Ishikawa (cell line): Measurements from ENCODE around the gene SMAD3.

Experiments
- CEBPB ChIP-seq: IDR thresholded peaks from 2 replicates; pipeline ENCODE4 v1.6.1; 2012
- CREB1 ChIP-seq: IDR thresholded peaks from 2 replicates; pipeline ENCODE4 v1.6.1; 2012; ENCODE audit warnings: low read depth
- EGR1 ChIP-seq: IDR thresholded peaks from 2 replicates; pipeline ENCODE4 v1.6.1; 2012
- EP300 ChIP-seq: IDR thresholded peaks from 2 replicates; pipeline ENCODE4 v1.6.1; 2012; ENCODE audit warnings: borderline replicate concordance
- FOXM1 ChIP-seq: IDR thresholded peaks from 2 replicates; pipeline ENCODE4 v1.6.1; 2012; ENCODE audit warnings: low read depth, borderline replicate concordance
- NFIC ChIP-seq: IDR thresholded peaks from 2 replicates; pipeline ENCODE4 v1.6.1; 2012
- RAD21 ChIP-seq: IDR thresholded peaks from 2 replicates; pipeline ENCODE4 v1.6.1; 2012; ENCODE audit warnings: low read depth
- REST ChIP-seq: IDR thresholded peaks from 2 replicates; pipeline ENCODE4 v1.6.1; 2012; ENCODE audit warnings: low read depth, mild to moderate bottlenecking
- TAF1 ChIP-seq: IDR thresholded peaks from 2 replicates; pipeline ENCODE4 v1.6.1; 2012; ENCODE audit warnings: low read depth, mild to moderate bottlenecking
- TCF12 ChIP-seq: IDR thresholded peaks from 2 replicates; pipeline ENCODE4 v1.6.1; 2012; ENCODE audit warnings: low read depth
- TEAD4 ChIP-seq: IDR thresholded peaks from 2 replicates; pipeline ENCODE4 v1.6.1; 2012
- YY1 ChIP-seq: IDR thresholded peaks from 2 replicates; pipeline ENCODE4 v1.6.1; 2012; ENCODE audit warnings: low read depth
- ZBTB7A ChIP-seq: IDR thresholded peaks from 2 replicates; pipeline ENCODE4 v1.6.1; 2012; ENCODE audit warnings: low read depth
- TF ChIP-seq, protein P1 (sequence below): IDR thresholded peaks from 2 replicates; pipeline ENCODE4 v1.6.1; 2012
- TF ChIP-seq, protein P2 (sequence below): IDR thresholded peaks from 2 replicates; pipeline ENCODE4 v1.6.1; 2012

Gene SMAD3

DNA sequence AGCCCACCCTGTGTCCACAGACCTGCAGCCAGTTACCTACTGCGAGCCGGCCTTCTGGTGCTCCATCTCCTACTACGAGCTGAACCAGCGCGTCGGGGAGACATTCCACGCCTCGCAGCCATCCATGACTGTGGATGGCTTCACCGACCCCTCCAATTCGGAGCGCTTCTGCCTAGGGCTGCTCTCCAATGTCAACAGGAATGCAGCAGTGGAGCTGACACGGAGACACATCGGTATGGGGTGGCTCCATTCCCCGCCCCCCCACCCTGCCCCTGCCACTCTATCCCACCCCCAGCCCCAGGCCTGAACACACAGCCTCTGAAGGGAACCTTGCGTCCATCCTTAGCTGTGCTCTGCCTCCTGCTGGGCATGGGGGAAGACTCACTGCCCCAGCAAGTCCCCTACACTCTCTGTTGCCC is 115.8 kb downstream of the SMAD3 start:
- TF ChIP-seq CEBPB (no peak), REST (no peak), TEAD4 (no peak), YY1 (no peak), ZBTB7A (no peak), RAD21 (no peak), NFIC (no peak)
- TF ChIP-seq, protein P1, sequence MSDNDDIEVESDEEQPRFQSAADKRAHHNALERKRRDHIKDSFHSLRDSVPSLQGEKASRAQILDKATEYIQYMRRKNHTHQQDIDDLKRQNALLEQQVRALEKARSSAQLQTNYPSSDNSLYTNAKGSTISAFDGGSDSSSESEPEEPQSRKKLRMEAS = no peak

DNA sequence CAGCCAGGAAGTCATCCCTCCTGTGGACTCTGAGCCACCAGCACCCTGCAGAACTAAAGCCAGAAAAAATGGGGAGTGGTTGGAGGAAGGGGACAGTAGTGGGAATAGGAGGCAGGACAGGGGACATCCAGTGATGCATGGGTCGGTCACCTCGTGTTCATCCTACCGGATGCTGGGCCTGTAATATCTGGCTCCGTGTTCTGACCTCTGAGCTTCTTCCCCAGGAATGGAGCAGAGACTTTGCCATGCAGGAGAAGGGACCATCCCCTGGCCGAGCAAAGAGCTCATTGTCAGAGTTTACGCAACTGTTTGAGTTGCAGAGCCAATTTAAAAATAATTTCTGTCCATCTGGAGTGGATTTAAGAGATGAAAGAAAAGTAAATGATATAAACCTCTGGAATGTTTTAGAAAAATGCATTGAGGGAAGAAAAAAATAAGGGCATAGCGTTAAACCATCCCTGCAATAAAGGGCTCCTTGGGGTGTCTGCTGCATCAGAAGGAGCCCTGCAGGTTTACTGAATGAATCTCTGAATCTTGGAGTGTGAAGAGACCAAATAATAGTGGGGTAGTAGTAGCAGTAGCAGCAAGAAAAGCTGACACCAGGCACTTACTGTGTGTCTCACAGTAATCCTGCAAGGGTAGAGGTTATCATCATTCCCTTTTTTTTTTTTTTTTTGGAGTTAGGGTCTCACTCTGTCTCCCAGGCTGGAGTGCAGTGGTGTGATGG is 118.2 kb downstream of the SMAD3 start:
- TF ChIP-seq, protein P2, sequence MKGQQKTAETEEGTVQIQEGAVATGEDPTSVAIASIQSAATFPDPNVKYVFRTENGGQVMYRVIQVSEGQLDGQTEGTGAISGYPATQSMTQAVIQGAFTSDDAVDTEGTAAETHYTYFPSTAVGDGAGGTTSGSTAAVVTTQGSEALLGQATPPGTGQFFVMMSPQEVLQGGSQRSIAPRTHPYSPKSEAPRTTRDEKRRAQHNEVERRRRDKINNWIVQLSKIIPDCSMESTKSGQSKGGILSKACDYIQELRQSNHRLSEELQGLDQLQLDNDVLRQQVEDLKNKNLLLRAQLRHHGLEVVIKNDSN = no peak
- TF ChIP-seq EP300 (no peak), REST (no peak), TAF1 (no peak), FOXM1 (no peak), TCF12 (no peak), RAD21 (no peak), CEBPB (no peak)

GRCh38 chr15:67184208-67184925 is 119.0 kb downstream of the SMAD3 start:
- TF ChIP-seq YY1 (no peak), EP300 (no peak), CEBPB (no peak), REST (no peak)

- no peak for TF ChIP-seq EP300
- TF ChIP-seq, protein P1 = no peak
- TF ChIP-seq FOXM1 = no peak
- TF ChIP-seq ZBTB7A = no peak
- no peak for TF ChIP-seq EGR1
- TF ChIP-seq TCF12 = no peak
- no peak for TF ChIP-seq CEBPB
- no peak for TF ChIP-seq REST
- no peak for TF ChIP-seq TEAD4
- no peak for TF ChIP-seq YY1
- no peak for TF ChIP-seq NFIC
- TF ChIP-seq RAD21 = no peak
- TF ChIP-seq CREB1 = no peak
Observed at GRCh38 chr15:67185051-67185450, 119.6 kb downstream of the SMAD3 start.
